ENCODE results near the gene AP5S1. TPM values are rescaled to one million over a fixed set of nuclear protein-coding genes. Genes with fewer than 3 reads are reported as not detected.
"Not testable (repeated sequence)": the region's sequence is repeated elsewhere in the genome, so short reads cannot be mapped to it uniquely, and the experiment has no call there.

Gene AP5S1
- total RNA-seq, 1 donor from 2014 or later: 11.1 TPM

GRCh38 chr20:3821996-3822395, 1.6 kb downstream of the AP5S1 start:
- Mint-ChIP-seq H3K27me3 (no peaks in the 10 kb centered on the region), H3K4me3 (peak overlapping the region; percentile 93), H3K27ac (peak overlapping the region; percentile 98), H3K9me3 (no peaks in the 10 kb centered on the region), H3K36me3 (no peaks in the 10 kb centered on the region), H3K4me1 (ENCODE audit: unreplicated experiment) (peaks cover 8% of the 10 kb centered on the region)
- TF ChIP-seq CTCF (conservative IDR thresholded peaks at IDR 0.05): no peak
- no peak for DNase-seq (ENCODE audit: extremely low spot score, unreplicated experiment)

- no peak for DNase-seq (ENCODE audit: extremely low spot score, unreplicated experiment)
- H3K4me1 Mint-ChIP-seq (ENCODE audit: unreplicated experiment): peaks cover 8% of the 10 kb centered on the region
- no peak overlapping the region for H3K27ac Mint-ChIP-seq
- no peaks in the 10 kb centered on the region for H3K9me3 Mint-ChIP-seq
- H3K4me3 Mint-ChIP-seq: no peak overlapping the region
- no peaks in the 10 kb centered on the region for H3K36me3 Mint-ChIP-seq
- no peak for TF ChIP-seq CTCF (conservative IDR thresholded peaks at IDR 0.05)
- H3K27me3 Mint-ChIP-seq: no peaks in the 10 kb centered on the region
These were observed 3.5 kb downstream of the AP5S1 start for GRCh38 chr20:3823881-3824280.

- H3K36me3 Mint-ChIP-seq: peaks cover 2% of the 10 kb centered on the region
- DNase-seq (ENCODE audit: extremely low spot score, unreplicated experiment): no peak
- H3K4me1 Mint-ChIP-seq (ENCODE audit: unreplicated experiment): peaks cover 4% of the 10 kb centered on the region
- TF ChIP-seq CTCF (conservative IDR thresholded peaks at IDR 0.05): no peak
- no peak overlapping the region for H3K4me3 Mint-ChIP-seq
- no peaks in the 10 kb centered on the region for H3K27me3 Mint-ChIP-seq
- no peaks in the 10 kb centered on the region for H3K9me3 Mint-ChIP-seq
- no peak overlapping the region for H3K27ac Mint-ChIP-seq
These were observed 5.2 kb downstream of the AP5S1 start for GRCh38 chr20:3825526-3825925.

- no peaks in the 10 kb centered on the region for H3K27me3 Mint-ChIP-seq
- no peak for DNase-seq (ENCODE audit: extremely low spot score, unreplicated experiment)
- no peaks in the 10 kb centered on the region for H3K4me1 Mint-ChIP-seq (ENCODE audit: unreplicated experiment)
- TF ChIP-seq CTCF (conservative IDR thresholded peaks at IDR 0.05): no peak
- H3K36me3 Mint-ChIP-seq: peaks cover 4% of the 10 kb centered on the region
- no peaks in the 10 kb centered on the region for H3K9me3 Mint-ChIP-seq
- H3K27ac Mint-ChIP-seq: no peak overlapping the region
- H3K4me3 Mint-ChIP-seq: no peak overlapping the region
These were observed 6.1 kb downstream of the AP5S1 start for GRCh38 chr20:3826420-3826819.

GRCh38 chr20:3828798-3829197, 8.5 kb downstream of the AP5S1 start:
- Mint-ChIP-seq H3K4me1 (ENCODE audit: unreplicated experiment) (no peaks in the 10 kb centered on the region), H3K36me3 (peaks cover 4% of the 10 kb centered on the region), H3K27me3 (no peaks in the 10 kb centered on the region), H3K9me3 (no peaks in the 10 kb centered on the region), H3K4me3 (no peak overlapping the region), H3K27ac (no peak overlapping the region)
- no peak for TF ChIP-seq CTCF (conservative IDR thresholded peaks at IDR 0.05)
- DNase-seq (ENCODE audit: extremely low spot score, unreplicated experiment): no peak

GRCh38 chr20:3829891-3830290, 9.5 kb downstream of the AP5S1 start:
- not testable (repeated sequence) for H3K4me3 Mint-ChIP-seq, H3K27ac Mint-ChIP-seq

More at GRCh38 chr20:3829891-3830290, 9.5 kb downstream of the AP5S1 start:
- not testable (repeated sequence) for H3K9me3 Mint-ChIP-seq; H3K27me3 Mint-ChIP-seq; H3K36me3 Mint-ChIP-seq; DNase-seq (ENCODE audit: extremely low spot score, unreplicated experiment); H3K4me1 Mint-ChIP-seq (ENCODE audit: unreplicated experiment)

All from type B pancreatic cell (in vitro differentiated cells).